ENCODE data around the gene HRH3. TPM values are rescaled to one million over a fixed set of nuclear protein-coding genes. Genes with fewer than 3 reads are reported as not detected.

HRH3 gene
- total and polyA plus RNA-seq, 7 donors: not detected

DNA sequence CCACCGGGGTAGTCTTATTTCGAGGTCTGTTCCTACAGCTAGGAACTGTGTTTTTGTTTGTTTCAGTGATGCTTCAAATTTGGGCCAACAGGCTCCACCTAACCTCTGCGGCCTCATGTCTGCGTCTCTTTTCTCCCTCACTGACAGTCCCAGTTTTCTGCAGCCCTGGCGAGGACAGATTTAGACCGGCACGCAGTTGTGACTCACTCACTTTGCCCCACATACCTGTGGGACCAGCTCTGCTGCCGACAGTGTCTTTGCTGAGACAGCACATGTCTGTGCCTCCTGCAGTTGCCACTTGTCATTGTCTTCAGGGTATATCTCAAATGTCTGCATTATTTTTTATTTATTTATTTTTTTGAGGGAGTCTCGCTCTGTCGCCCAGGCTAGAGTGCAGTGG lies 47.5 kb upstream of the HRH3 start:
- no peak for DNase-seq
- H3K4me1 ChIP-seq: no peaks in the 10 kb centered on the region
- H3K4me3 ChIP-seq: no peak overlapping the region
- no peaks in the 10 kb centered on the region for H3K27me3 ChIP-seq
- no peak for TF ChIP-seq POLR2AphosphoS5 (IDR thresholded peaks at IDR 0.05)
- no peak for TF ChIP-seq EP300 (IDR thresholded peaks at IDR 0.05)
- no peak for TF ChIP-seq POLR2A (IDR thresholded peaks at IDR 0.05)
- TF ChIP-seq, protein P1, sequence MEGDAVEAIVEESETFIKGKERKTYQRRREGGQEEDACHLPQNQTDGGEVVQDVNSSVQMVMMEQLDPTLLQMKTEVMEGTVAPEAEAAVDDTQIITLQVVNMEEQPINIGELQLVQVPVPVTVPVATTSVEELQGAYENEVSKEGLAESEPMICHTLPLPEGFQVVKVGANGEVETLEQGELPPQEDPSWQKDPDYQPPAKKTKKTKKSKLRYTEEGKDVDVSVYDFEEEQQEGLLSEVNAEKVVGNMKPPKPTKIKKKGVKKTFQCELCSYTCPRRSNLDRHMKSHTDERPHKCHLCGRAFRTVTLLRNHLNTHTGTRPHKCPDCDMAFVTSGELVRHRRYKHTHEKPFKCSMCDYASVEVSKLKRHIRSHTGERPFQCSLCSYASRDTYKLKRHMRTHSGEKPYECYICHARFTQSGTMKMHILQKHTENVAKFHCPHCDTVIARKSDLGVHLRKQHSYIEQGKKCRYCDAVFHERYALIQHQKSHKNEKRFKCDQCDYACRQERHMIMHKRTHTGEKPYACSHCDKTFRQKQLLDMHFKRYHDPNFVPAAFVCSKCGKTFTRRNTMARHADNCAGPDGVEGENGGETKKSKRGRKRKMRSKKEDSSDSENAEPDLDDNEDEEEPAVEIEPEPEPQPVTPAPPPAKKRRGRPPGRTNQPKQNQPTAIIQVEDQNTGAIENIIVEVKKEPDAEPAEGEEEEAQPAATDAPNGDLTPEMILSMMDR (IDR thresholded peaks at IDR 0.05): no peak
- intact Hi-C loops (cut with DNase I): no loop called here
- H3K36me3 ChIP-seq: peaks cover 0 to 71% (median 33%) of the 10 kb centered on the region in 4 donors
- no peaks in the 10 kb centered on the region for H3K9me3 ChIP-seq
- no peak overlapping the region for H3K27ac ChIP-seq
- WGBS, 2 donors: 94% methylated on average over 10 of the region's 10 CpGs

DNA sequence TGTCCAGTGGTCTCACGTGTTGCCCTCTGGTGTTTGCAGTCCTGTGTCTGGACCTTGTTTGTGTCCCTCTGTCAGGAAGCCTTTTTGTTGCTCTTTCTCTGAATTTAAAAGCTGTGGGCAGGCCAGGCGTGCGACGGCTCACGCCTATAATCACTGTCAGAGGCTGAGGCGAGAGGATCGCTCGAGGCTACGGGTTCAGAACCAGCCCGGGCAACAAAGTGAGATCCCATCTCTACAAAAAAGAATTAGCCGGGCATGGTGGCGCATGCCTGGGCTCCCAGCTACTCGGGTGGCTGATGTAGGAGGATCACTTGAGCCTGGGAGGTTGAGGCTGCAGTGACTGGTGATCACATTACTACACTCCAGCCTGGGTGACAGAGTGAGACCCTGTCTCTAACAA lies 46.8 kb upstream of the HRH3 start:
- Histone ChIP-seq H3K9me3 (no peaks in the 10 kb centered on the region), H3K4me1 (no peaks in the 10 kb centered on the region), H3K27ac (no peak overlapping the region), H3K36me3 (peaks cover 0 to 71% (median 29%) of the 10 kb centered on the region in 4 donors), H3K4me3 (no peak overlapping the region), H3K27me3 (no peaks in the 10 kb centered on the region)
- no peak for DNase-seq
- TF ChIP-seq EP300 (IDR thresholded peaks at IDR 0.05) (no peak), POLR2A (IDR thresholded peaks at IDR 0.05) (no peak), POLR2AphosphoS5 (IDR thresholded peaks at IDR 0.05) (no peak)
- TF ChIP-seq, protein P1 (IDR thresholded peaks at IDR 0.05): no peak
- 96 to 97% methylated on average over 13 of the region's 13 CpGs for WGBS, 2 donors
- intact Hi-C loops (cut with DNase I): no loop called here

DNA sequence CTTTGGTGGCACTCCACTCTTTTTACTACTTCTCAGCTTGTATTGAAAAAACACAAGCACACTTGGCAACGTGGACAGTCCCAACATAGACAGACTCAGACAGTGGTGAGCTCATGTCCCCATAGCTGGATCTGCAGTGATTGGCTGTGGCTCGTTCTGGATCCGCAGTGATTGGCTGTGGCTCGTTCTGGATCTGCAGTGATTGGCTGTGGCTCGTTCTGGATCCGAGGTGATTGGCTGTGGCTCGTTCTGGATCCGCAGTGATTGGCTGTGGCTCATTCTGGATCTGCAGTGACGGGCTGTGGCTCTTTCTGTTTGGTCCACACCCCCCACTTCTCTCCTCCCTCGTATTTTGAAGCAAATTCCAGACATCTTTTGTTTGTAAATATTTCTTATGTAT lies 46.3 kb upstream of the HRH3 start:
- WGBS, 2 donors: 91 to 95% methylated on average over 10 of the region's 10 CpGs
- Histone ChIP-seq H3K36me3 (peaks cover 0 to 71% (median 29%) of the 10 kb centered on the region in 4 donors), H3K9me3 (no peaks in the 10 kb centered on the region), H3K27me3 (no peaks in the 10 kb centered on the region), H3K4me1 (no peaks in the 10 kb centered on the region), H3K27ac (no peak overlapping the region), H3K4me3 (no peak overlapping the region)
- TF ChIP-seq, protein P1 (IDR thresholded peaks at IDR 0.05): no peak
- TF ChIP-seq POLR2AphosphoS5 (IDR thresholded peaks at IDR 0.05) (no peak), POLR2A (IDR thresholded peaks at IDR 0.05) (no peak), EP300 (IDR thresholded peaks at IDR 0.05) (no peak)
- DNase-seq: no peak
- intact Hi-C loops (cut with DNase I): no loop called here

DNA sequence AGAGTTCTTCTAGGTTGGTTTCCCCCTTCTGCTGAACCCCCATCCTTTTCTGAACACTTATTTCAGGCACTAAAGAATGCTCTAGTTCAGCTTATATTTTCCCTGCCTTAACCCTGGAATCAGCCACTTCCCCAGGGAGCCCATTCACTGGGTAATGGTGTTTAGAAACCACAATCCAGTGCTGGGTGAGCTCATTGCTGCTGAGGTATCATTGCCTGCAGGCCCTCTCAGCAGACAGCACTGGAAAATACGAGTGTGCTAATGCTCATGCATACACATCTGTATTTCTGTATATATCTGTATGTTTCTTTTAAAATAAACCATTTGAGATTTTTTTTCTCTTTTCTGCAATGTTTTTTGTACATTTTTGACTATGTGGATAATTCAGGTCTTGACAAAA lies 45.3 kb upstream of the HRH3 start:
- TF ChIP-seq, protein P1 (IDR thresholded peaks at IDR 0.05): no peak
- TF ChIP-seq POLR2AphosphoS5 (IDR thresholded peaks at IDR 0.05) (no peak), POLR2A (IDR thresholded peaks at IDR 0.05) (no peak), EP300 (IDR thresholded peaks at IDR 0.05) (no peak)
- intact Hi-C loops (cut with DNase I): no loop called here
- Histone ChIP-seq H3K27me3 (no peaks in the 10 kb centered on the region), H3K9me3 (no peaks in the 10 kb centered on the region), H3K4me1 (no peaks in the 10 kb centered on the region), H3K4me3 (no peak overlapping the region), H3K36me3 (peaks cover 0 to 78% (median 35%) of the 10 kb centered on the region in 4 donors), H3K27ac (no peak overlapping the region)
- no peak for DNase-seq
- WGBS, 2 donors: 98 to 99% methylated on average over 1 of the region's 1 CpG

DNA sequence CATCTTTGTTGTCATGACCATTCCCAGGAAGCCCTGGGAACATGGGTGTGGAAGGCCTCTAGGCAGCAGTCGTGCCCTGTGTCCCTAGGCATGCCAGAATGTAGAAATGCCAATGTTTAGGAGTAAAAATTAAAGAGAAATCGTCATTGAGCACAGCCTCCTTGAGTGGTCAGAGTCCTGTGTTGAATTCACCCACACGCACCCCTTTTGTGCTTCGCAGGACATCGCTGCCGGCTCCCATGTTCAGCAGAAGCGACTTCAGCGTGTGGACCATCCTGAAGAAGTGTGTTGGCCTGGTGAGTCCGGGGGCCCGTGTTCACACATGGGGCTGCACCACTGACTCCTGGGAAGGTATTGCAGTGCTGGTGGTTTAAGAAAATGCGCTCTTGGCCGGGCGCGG lies 43.3 kb upstream of the HRH3 start:
- TF ChIP-seq, protein P1 (IDR thresholded peaks at IDR 0.05): no peak
- TF ChIP-seq POLR2AphosphoS5 (IDR thresholded peaks at IDR 0.05) (no peak), POLR2A (IDR thresholded peaks at IDR 0.05) (no peak)
- H3K27me3 ChIP-seq: no peaks in the 10 kb centered on the region
- no peak for DNase-seq
- no peaks in the 10 kb centered on the region for H3K9me3 ChIP-seq
- H3K36me3 ChIP-seq: peaks cover 0 to 74% (median 37%) of the 10 kb centered on the region in 4 donors
- H3K27ac ChIP-seq: no peak overlapping the region
- 96 to 97% methylated on average over 14 of the region's 14 CpGs for WGBS, 2 donors
- no peak overlapping the region for H3K4me3 ChIP-seq
- intact Hi-C loops (cut with DNase I): no loop called here
- H3K4me1 ChIP-seq: peaks cover 0 to 9% (median 6%) of the 10 kb centered on the region in 4 donors
